ENCODE data around the gene TLR4.

Gene TLR4

GRCh38 chr9:117744369-117744768 lies 40.2 kb downstream of the TLR4 start:
- DNase-seq (ENCODE audit: low read depth in 2 of 2, low spot score in 1 of 2), result no peak

- no peak for DNase-seq (ENCODE audit: low read depth in 2 of 2, low spot score in 1 of 2)
Observed at GRCh38 chr9:117744856-117745389, 40.7 kb downstream of the TLR4 start.

- DNase-seq (ENCODE audit: low read depth in 2 of 2, low spot score in 1 of 2), result no peak
Observed at GRCh38 chr9:117745598-117745997, 41.4 kb downstream of the TLR4 start.

DNA sequence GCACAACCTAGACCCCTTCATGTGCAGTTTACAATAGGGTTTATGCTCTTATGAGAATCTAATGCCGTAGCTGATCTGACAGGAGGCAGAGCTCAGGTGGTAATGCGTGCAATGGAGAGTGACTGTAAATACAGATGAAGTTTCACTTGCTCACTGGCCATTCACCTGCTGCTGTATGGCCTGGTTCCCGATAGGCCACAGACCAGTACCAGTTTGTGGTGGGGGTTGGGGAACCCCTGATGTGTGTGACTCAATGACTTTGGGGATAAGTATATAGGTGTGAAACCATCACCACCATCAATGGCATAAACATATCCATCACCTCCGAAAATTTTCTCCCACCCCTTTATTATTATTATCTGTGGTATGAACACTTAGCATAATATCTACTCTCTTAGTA lies 42.1 kb downstream of the TLR4 start:
- DNase-seq (ENCODE audit: low read depth in 2 of 2, low spot score in 1 of 2), result no peak

GRCh38 chr9:117747386-117747970 lies 43.3 kb downstream of the TLR4 start:
- DNase-seq (ENCODE audit: low read depth in 2 of 2, low spot score in 1 of 2), result no peak

GRCh38 chr9:117750401-117750800 lies 46.2 kb downstream of the TLR4 start:
- DNase-seq (ENCODE audit: low read depth in 2 of 2, low spot score in 1 of 2), result no peak

DNA sequence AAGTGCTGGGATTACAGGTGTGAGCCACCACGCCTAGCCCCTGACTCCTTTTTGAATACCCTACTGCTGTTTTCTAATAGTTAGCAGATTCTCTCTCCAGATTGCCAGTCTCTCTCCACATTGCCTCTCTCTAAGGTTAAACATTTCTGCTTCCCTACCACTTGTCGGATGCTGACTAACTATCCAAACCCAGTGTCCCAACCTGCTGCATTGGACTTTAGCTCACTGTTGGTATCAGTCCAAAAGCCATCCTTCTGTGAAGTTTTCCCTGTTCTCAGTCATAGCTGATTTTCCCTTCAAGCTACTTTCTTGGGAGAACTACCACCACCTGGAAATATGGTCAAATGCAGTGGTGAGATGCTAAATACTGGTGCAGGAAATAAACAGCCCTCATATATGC lies 48.7 kb downstream of the TLR4 start:
- DNase-seq (ENCODE audit: low read depth in 2 of 2, low spot score in 1 of 2), result no peak

- DNase-seq (ENCODE audit: low read depth in 2 of 2, low spot score in 1 of 2), result no peak
Observed at GRCh38 chr9:117757561-117758190, 53.5 kb downstream of the TLR4 start.

DNA sequence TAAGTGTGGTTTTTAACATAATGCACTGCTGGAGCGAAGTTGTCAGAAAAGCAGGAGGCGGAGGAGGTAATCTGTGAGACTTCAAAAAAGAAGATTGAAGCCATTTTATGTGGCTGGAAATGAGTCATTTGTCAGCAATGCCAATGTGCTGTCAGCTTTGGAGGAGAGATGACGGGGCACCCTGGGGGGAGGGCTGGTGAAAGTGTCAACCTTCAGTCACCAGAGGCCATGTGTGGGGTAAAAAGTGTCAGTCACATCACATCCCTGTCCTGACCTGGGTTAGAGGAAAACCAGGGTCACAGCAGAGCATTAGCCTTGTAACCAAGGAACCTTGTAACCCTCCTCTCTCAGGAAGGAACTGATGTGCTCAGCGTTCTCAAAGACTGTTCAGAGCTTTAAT lies 59.1 kb downstream of the TLR4 start:
- DNase-seq (ENCODE audit: low read depth in 2 of 2, low spot score in 1 of 2), result no peak

GRCh38 chr9:117768750-117769395 lies 64.7 kb downstream of the TLR4 start:
- no peak for DNase-seq (ENCODE audit: low read depth in 2 of 2, low spot score in 1 of 2)

- DNase-seq (ENCODE audit: low read depth in 2 of 2, low spot score in 1 of 2), result no peak
Observed at GRCh38 chr9:117771136-117771535, 66.9 kb downstream of the TLR4 start.

GRCh38 chr9:117772960-117773359 lies 68.8 kb downstream of the TLR4 start:
- no peak for DNase-seq (ENCODE audit: low read depth in 2 of 2, low spot score in 1 of 2)

Data from stimulated activated CD8-positive, alpha-beta memory T cell treated with anti-CD3 and anti-CD28 coated beads, Interleukin-4, amount 100 ng/mL, for 4 hours (primary cell).